Retina (tissue), 1 donor: ENCODE measurements around the gene PFKFB2.
"Not testable (repeated sequence)": the region's sequence is repeated elsewhere in the genome, so short reads cannot be mapped to it uniquely, and the experiment has no call there.

Experiments used
- DNase-seq: peaks from one replicate; pipeline ENCODE4 v3.0.0-alpha.2; 2016

Gene PFKFB2

GRCh38 chr1:207041397-207041796 is 11.7 kb upstream of the PFKFB2 start:
- not testable (repeated sequence) for DNase-seq

DNA sequence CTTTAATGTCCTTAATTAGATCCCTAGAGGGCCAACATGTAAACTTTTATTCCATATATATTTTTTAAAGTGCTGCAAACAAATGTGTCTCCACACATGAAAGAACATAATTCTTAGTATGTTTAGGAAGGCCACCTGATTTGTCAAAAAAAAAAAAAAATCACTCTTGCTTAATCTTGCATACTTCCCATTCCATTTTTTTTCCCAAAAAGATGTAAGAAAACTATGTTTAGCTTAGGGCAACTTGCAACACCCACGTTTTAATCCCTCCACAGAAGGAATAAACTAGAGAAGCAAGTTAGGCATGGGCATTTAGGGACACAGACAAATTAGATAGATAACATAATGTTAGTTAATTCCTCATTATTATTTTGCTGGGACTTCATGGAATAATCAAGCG is 7.6 kb upstream of the PFKFB2 start:
- DNase-seq: no peak

DNA sequence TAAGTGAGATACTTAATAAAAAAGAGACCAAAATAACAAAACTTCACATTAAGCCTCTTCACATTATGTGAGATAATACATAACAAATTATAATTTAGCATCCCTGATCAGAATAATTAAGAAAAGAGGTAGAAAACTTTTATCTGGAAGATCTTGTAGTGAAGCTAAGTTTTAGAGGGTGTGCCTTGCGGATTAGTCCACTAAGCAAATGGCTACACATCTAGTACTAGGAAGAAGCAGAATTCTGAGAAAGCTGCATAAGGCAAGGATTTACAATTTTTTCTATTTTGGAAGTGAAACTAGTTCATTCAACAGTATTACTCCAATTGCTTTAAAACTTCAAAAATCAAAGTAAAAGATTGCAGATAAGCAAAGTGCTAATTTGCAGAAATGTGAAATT is 5.6 kb upstream of the PFKFB2 start:
- no peak for DNase-seq

GRCh38 chr1:207048041-207048440 is 5.0 kb upstream of the PFKFB2 start:
- no peak for DNase-seq

DNA sequence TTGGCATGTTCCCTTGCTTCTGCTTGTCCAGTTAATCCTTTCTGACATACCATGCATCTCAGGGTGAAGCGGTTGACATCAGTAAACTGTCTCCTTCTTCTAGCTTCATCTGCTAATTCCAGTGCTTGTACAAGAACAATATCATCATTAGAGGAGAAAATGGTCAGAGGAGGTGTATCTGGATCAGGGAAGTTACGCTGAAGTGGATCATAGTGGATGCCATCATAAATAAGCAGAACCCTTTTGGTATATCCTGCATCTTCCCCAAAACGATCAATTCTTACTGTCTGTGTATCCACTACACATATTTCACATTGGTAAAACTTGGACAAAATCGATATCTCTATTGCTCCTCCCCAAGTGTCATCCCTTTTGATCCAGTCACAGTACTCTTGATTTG is 4.0 kb upstream of the PFKFB2 start:
- no peak for DNase-seq

- no peak for DNase-seq
These were observed 3.6 kb upstream of the PFKFB2 start for GRCh38 chr1:207049514-207049913.

DNA sequence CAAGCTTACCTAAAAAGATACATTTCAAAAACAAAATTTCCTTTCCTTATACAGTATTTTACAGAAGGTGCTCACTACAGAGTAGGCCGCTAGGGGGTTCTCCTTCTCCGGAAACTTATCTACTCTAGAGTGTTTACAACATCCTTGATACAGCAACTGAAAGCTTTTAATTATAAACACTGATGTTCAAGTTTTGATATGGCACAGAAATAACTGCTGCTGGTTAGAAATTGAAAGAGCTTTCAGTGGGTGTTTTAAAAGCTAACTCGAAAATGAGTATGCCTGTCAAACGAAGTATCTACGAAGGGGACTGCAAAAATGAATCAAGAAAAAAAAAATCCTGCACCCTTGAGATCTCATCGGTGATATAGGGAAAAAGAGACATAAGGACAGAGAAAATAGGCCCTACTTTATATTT is 3.1 kb upstream of the PFKFB2 start:
- no peak for DNase-seq

DNA sequence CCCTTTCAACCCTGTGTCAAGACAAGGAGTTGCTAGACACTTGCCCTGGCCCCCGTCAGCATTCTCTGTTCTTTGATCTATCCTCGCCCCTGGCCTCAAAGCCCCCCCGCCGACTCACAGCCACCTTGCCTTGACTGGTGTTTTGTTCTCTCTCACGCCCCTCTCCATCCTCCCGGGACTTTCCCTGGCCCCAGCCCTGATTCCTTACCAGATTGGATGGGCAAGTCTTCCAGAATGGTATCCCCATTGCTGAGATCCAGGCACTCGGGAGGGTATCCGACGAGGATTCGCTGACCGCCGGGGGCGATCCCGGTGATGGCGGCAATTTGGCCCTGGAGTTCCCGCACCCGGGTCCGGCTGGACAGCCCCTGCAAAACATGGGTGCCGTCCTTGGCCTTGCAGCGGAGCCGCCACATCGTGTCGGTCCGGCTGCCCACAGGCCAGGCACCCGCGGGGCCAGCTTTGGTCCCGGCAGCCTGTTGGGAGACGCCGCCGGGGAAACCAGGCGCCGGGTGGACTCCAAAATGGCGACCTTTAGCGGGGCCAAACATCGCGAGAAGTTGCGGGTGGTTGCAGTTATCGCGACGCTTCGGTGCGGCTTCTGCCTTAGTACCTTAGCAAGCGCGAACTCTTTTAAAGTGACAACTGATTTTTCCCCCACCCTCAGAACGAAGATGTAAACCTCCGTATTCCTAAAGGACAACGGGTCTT is 2.4 kb upstream of the PFKFB2 start:
- peak; percentile 96 for DNase-seq

DNA sequence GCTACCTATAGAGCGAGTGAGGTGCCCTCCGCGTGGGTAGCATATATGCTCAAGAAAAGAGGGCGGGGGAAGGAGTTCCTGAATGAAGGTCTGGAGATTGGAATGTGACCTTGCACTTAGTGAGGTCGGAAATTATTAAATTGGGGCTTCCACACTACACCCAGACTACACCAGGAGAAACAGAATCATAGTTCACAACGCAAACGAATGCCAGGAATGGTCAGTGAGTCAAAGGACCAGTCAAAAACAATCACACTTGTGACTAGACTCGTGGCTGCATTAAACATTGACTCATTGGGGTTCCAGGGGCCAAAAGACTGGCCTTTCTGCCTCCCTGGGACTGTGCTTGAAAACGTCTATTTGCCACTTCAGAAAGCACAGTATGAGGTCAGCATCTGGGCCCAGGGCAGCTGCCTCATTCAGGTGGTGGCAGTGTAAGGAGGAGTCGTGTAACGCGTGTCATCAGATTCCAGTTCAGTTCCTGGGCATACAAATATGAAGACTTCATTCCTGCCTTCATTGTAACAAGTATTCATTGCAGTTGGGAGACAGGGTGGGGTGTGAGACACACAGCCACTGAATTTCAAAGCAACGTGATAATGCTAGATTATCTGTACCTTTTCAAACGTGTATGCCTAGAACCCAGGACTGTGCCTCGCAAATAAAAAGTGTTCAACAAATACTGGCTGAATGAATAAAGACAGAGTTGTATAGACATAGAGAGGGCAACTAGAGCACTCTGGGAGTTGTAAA is 1.7 kb upstream of the PFKFB2 start, which contains the start of gene YOD1:
Gene YOD1 (minus strand): TSS at position 18 of the 753 bp plus-strand sequence. CDS start 178 bp downstream, outside the sequence.
- DNase-seq: no peak

GRCh38 chr1:207054491-207054890 is 1.4 kb downstream of the PFKFB2 start:
- no peak for DNase-seq

DNA sequence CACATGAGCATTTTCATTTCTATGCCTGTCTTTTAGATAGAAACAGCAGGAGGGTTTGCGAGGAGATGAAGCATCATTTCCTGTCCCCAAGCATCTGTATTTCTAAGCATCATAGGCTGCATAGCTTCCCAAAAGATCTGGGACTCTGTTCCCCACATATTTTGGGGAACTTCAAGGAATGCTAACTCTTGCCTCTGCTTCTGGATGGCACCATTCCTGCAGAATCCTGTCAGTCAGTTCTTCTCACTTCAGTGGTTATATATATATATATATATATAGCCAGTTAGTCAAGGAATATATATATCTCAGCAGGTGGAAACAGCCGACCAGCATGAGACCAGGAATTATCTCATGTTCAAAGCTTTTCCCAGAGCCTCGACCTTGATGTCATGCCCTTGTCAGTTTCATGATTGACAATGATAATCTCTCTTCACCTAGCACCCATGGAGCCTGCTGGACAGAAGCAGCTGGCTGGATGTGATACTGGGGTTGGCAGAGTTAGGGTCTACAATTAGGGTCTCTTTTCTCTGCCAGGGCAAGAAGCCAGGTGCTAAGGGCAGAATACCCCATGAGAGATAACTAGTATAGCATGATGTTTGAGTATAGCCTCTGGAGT is 2.4 kb downstream of the PFKFB2 start:
- DNase-seq: no peak

GRCh38 chr1:207056673-207057072 is 3.6 kb downstream of the PFKFB2 start:
- no peak for DNase-seq

DNA sequence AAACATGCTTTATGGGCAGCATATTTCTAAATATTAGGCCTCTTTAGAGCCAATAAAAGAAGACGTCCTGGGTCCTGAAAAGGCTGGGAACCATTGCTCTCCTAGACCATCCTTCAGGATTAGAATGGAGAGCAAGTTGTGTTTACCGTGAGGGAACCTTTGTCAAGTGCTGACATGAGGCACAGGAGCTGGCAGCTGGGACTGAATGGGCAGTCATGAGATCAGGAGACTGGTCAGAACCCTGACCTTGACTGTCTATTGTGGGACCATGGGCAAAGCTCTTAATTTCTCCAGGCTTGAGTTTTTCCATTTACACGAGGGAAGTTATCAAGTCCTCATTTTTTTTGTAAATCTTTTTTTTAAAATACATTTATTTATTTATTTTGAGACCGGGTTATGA is 5.2 kb downstream of the PFKFB2 start:
- no peak for DNase-seq

- DNase-seq: peak; percentile 16
These were observed 6.1 kb downstream of the PFKFB2 start for GRCh38 chr1:207058878-207059867.

DNA sequence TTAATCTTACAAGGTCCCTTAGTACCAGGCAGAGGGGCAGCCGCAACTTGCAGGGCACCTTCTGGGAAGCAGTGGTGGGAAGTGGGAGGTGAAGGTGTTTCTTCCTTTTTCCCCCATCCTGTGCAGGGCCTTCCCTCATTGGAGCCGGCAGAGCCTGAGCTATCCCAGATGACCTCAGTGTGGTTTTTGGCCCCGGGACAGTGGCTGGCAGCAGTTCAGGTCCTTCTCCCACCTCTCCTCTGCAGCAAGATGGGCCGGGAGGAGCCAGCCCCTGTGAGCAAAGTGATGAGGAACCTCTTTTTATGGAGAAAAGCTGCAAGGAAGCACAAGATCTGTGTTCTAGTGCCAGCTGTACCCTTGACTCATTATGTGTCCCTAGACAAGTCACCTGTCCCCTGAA is 6.8 kb downstream of the PFKFB2 start:
- no peak for DNase-seq

DNA sequence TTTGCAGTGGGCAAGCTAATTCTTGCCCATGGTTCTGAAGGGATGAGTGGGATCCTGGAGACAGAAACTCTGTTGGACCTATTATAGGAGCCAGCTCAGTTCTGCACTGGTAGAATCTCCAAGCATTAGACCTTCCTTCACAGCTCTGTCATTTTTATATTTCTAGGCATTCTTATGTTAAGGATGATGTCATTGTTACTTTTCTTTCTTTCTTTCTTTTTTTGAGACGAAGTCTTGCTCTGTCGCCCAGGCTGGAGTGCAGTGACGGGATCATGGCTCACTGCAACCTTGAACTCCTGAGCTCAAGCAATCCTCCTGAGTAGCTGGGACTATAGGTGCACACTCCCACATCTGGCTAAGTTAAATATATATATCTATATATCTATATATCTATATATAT is 7.5 kb downstream of the PFKFB2 start:
- DNase-seq: no peak

DNA sequence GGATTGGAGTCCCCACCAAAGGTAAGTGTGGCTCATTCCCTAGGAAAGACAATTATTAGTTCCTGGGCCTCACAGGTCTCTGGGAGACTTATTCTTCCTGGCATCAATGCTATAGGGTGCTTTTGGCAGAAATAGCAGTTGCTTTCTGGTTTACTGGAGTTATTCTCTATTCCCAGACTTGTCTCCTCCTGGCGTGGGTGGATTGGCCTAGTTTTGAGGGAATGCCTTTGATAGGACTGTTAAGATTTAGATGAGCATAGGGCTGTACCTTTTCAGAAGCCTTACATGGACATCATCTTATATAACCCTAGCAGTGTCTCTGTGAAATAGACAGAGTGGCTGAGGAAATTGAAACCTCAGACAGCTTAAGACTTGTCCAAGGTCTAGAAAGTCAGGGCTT is 9.0 kb downstream of the PFKFB2 start:
- no peak for DNase-seq

GRCh38 chr1:207063014-207063413 is 9.9 kb downstream of the PFKFB2 start:
- DNase-seq: no peak

DNA sequence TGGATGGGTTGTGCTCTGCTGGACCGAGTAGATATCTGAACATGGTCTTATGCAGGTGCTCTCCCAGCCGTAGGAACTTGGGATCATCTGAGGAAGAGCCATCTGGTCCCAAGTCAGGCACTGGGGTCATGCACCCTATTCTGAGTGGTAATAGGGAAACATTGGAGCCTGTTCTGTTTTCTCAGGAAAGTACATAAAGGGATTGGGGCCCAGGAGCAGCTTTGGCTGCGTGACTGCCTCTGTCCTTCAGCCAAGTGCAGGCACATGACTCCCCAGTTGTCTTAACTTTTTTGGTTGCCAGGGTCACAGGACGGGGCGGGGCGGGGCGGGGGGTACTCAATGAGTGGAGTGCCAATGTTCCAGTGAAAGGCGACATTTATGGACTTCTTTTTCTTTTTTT is 11.5 kb downstream of the PFKFB2 start:
- DNase-seq: no peak

GRCh38 chr1:207067185-207067584 is 14.1 kb downstream of the PFKFB2 start:
- no peak for DNase-seq

DNA sequence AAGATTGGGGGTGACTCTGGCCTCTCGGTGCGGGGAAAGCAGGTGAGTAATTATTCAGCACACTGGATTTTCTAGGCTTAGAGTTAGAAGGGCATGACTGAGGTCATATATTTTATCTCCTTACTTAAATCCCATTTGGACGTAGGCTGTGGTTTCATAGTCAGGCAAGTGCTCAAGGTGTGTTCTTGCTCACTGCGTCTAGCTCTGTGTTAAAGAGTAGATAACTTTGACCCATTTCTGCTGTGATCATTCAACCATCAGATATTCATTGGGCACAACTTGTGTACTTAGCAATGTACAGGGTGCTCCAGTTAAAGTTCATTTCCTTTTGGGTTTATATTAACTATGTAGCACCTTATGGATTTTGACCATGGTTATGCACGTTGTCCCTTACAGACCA is 14.6 kb downstream of the PFKFB2 start:
- no peak for DNase-seq

- no peak for DNase-seq
These were observed 16.0 kb downstream of the PFKFB2 start for GRCh38 chr1:207069061-207069460.
